ENCODE results near the gene MARVELD3.
A peak's percentile ranks its signal among the peaks of the same experiment; 100 is the strongest.

- TF ChIP-seq CTCF (conservative IDR thresholded peaks at IDR 0.05) (peak; percentile 28; the same call in 1 of the 2 replicates), EZH2 (IDR thresholded peaks at IDR 0.05; ENCODE audit: low read depth) (no peak)
Observed at GRCh38 chr16:71669926-71670536, 44.0 kb downstream of the MARVELD3 start.
